IMR-90 (cell line): ENCODE data around the gene MFAP2.

ENCODE experiments used
- BHLHE40 ChIP-seq: fragments of 150-350 bp; IDR thresholded peaks from 2 replicates; pipeline ENCODE4 v1.6.1; 2016; ENCODE audit warnings: mild to moderate bottlenecking, low read depth, low read length
- CEBPB ChIP-seq: IDR thresholded peaks from 2 replicates; pipeline ENCODE4 v1.6.1; 2012; ENCODE audit warnings: low read depth, low read length, improper control_type of control experiment
- CTCF ChIP-seq: conservative IDR thresholded peaks from 2 replicates; pipeline ENCODE4 v1.5.1; 2012; ENCODE audit warnings: mild to moderate bottlenecking, low read depth, low read length, improper control_type of control experiment
- MAFK ChIP-seq: IDR thresholded peaks from 2 replicates; pipeline ENCODE4 v1.6.1; 2012; ENCODE audit warnings: low read depth, low read length, improper control_type of control experiment
- MAZ ChIP-seq: IDR thresholded peaks from 2 replicates; pipeline ENCODE4 v1.6.1; 2012; ENCODE audit warnings: low read depth, mild to moderate bottlenecking, low read length, improper control_type of control experiment, moderate library complexity, borderline replicate concordance
- POLR2A ChIP-seq: IDR thresholded peaks from 2 replicates; pipeline ENCODE4 v1.6.1; 2012; ENCODE audit warnings: mild to moderate bottlenecking, low read depth, low read length
- RAD21 ChIP-seq: IDR thresholded peaks from 2 replicates; pipeline ENCODE4 v1.6.1; 2012; ENCODE audit warnings: low read length, improper control_type of control experiment
- RCOR1 ChIP-seq: IDR thresholded peaks from 2 replicates; pipeline ENCODE4 v1.6.1; 2012; ENCODE audit warnings: mild to moderate bottlenecking, low read length, improper control_type of control experiment; ENCODE audit not compliant: insufficient replicate concordance
- RFX5 ChIP-seq: IDR thresholded peaks from 2 replicates; pipeline ENCODE4 v1.8.0; 2012; ENCODE audit warnings: low read depth, mild to moderate bottlenecking, low read length, moderate library complexity
- TF ChIP-seq, protein P1 (sequence below): fragments of 150-350 bp; IDR thresholded peaks from 2 replicates; pipeline ENCODE4 v1.6.1; 2017; ENCODE audit warnings: mild to moderate bottlenecking, antibody characterized with exemption, low read length, low read depth

GRCh38 chr1:17011092-17011438, 30.6 kb upstream of the MFAP2 start:
- TF ChIP-seq MAZ (no peak), RAD21 (no peak), MAFK (no peak), CTCF (no peak), POLR2A (no peak), RFX5 (no peak), BHLHE40 (no peak), RCOR1 (no peak), CEBPB (no peak)
- TF ChIP-seq, protein P1, sequence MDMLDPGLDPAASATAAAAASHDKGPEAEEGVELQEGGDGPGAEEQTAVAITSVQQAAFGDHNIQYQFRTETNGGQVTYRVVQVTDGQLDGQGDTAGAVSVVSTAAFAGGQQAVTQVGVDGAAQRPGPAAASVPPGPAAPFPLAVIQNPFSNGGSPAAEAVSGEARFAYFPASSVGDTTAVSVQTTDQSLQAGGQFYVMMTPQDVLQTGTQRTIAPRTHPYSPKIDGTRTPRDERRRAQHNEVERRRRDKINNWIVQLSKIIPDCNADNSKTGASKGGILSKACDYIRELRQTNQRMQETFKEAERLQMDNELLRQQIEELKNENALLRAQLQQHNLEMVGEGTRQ = no peak
